Measurements from ENCODE around the gene CDK14.

DNA sequence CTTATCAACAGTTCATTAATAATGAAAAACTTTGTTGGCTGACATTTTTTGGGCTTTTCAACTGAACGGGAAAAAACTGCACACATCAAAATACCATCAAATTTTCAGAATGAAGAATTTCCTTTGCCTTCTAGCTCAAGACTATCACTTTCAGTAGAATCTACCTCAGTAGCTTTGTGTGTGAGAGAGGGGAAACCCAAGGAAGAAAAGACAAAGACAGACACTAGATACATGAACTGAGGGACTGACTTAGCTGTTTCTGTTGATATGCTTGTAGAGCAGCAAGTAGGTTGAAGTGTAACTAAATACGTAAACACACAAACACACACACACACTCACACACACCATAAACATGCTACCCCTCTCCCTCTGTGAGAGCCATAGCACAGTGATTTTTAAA, 257.1 kb downstream of the CDK14 start:
- TF ChIP-seq, protein P1, sequence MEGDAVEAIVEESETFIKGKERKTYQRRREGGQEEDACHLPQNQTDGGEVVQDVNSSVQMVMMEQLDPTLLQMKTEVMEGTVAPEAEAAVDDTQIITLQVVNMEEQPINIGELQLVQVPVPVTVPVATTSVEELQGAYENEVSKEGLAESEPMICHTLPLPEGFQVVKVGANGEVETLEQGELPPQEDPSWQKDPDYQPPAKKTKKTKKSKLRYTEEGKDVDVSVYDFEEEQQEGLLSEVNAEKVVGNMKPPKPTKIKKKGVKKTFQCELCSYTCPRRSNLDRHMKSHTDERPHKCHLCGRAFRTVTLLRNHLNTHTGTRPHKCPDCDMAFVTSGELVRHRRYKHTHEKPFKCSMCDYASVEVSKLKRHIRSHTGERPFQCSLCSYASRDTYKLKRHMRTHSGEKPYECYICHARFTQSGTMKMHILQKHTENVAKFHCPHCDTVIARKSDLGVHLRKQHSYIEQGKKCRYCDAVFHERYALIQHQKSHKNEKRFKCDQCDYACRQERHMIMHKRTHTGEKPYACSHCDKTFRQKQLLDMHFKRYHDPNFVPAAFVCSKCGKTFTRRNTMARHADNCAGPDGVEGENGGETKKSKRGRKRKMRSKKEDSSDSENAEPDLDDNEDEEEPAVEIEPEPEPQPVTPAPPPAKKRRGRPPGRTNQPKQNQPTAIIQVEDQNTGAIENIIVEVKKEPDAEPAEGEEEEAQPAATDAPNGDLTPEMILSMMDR (IDR thresholded peaks at IDR 0.05): no peak
- TF ChIP-seq POLR2A (IDR thresholded peaks at IDR 0.05): no peak
- TF ChIP-seq EP300 (IDR thresholded peaks at IDR 0.05): no peak
